HG03045 (cell line): Measurements from ENCODE around the gene MARCO.
"Not testable (repeated sequence)": the region's sequence is repeated elsewhere in the genome, so short reads cannot be mapped to it uniquely, and the experiment has no call there.

Experiments
- ATAC-seq: cut with Tn5 transposase; IDR thresholded peaks from one replicate; pipeline ENCODE4 v1.9.1; 2021; ENCODE audit warnings: mild to moderate bottlenecking, moderate library complexity; ENCODE audit not compliant: unreplicated experiment

Gene MARCO

DNA sequence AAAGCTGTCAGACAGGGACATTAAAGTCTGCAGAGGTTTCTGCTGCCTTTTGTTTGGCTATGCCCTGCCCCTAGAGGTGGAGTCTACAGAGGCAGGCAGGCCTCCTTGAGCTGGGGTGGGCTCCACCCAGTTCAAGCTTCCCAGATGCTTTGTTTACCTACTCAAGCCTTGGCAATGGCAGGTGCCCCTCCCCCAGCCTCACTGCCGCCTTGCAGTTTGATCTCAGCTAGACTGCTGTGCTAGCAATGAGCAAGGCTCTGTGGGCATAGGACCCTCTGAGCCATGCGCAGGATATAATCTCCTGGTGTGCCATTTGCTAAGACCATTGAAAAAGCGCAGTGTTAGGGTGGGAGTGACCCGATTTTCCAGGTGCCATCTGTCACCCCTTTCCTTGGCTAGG is 61.9 kb downstream of the MARCO start:
- not testable (repeated sequence) for ATAC-seq

DNA sequence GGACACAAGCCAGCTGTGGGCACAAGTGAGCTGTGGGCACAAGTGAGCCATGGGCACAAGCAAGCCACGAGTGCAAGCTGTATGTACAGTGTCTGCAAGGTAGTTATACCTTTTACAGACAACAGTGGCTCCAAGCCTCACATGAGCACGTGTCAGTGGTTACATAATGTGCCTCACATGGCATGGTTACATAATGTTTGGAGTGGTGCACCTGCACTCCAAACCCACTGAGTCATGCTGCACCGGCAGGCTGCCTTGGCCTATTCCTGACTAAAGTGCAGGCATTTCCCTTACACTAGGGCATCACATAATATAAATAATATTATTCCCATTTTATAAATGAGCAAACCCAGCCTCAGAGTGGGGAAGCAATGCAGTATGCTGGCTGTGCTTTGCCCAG is 62.6 kb downstream of the MARCO start:
- ATAC-seq, result no peak

DNA sequence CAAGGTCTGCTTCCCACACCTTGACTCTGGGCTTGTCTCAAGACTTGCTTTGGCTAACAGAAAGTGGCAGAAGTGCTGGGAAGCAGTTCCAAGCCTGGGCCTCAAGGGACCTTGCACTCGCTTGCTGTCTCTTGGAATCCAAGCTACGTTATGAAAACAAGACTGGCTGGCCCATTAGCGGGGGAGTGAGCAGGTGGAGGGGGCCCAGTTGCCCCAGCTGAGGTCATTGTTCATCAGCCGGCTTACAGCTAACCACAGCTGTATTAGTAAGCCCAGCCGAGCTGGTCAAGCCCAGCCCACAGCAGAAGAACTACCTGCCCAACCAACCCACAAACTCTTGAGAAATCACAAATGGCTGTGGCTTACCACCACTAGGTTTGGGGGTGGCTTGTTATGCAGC is 63.1 kb downstream of the MARCO start:
- ATAC-seq, result no peak

DNA sequence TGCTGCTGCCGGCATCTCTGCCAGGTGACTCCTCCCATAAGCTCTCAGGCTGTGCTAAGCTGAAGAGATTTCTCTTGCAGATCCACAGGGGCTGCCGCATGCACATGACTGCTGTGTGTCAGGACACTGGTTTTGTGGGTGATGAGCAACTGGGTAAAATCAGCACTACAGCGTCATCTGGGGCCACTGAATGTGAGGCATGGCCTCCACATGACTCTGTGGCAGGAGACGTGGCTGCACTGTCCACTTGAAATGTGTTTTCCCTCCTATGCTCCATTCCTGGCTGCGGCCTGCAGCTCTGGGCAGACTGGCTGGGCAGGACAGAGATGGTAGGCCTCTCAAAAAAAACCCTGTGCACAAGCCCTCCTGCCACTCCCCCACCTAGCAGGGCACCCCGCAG is 63.6 kb downstream of the MARCO start:
- no peak for ATAC-seq

DNA sequence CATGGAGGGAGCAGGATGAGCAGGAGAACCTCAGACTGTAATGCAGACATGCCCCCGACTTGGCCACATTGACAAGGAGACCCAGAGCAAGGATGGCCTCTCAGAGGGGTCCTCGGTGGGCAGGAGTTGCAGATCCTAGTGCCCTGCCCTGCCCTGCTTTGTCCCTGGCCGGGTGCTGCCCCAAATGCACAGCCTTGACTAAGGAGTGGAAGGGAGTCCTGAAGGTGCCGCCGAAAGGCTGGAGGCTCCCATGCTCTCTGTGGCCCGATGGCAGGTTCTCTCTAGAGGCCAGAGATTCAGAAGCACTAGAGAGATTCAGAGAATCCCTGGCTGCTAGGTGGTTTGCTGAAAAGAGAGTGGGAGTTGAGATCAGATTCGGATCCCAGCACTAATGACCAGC is 64.4 kb downstream of the MARCO start:
- ATAC-seq, result no peak

DNA sequence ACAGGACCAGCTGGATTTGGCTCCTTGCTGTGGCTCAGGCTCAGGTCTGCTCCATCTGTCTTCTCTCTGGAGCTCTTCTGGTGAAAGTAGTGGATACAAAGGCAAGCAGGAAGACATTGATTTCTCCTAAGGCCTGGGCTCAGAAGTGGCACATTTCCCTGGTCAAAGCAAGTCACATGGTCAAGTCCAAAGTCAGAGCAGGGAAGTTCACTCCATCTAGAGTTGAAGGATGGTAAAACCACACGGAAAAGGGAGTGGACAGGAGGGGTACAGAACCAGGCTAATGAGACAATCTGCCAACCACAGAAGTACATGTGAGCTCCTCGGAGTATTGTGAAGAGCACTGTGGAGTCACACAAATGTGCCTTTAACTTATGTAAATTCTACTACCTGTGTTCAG is 66.1 kb downstream of the MARCO start:
- no peak for ATAC-seq

DNA sequence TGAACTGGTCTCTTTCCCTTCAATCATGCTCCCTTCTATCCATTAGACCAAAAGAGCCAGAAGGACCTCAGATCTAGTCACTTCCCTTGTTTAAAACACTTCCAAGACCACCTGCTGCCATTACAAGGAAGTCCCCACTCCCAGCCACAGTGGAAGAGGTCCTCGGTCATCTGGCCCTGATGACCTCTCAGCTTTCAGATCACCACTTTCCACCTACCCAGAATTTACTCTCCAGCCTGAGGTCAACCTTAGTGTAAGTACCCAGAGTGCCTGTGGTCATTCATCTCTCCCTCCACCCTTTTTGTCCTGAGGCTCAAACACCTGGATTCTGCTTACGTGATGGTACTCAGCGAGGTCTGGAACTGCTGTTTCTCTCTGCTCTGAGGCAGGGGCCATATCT is 67.1 kb downstream of the MARCO start:
- ATAC-seq, result no peak

DNA sequence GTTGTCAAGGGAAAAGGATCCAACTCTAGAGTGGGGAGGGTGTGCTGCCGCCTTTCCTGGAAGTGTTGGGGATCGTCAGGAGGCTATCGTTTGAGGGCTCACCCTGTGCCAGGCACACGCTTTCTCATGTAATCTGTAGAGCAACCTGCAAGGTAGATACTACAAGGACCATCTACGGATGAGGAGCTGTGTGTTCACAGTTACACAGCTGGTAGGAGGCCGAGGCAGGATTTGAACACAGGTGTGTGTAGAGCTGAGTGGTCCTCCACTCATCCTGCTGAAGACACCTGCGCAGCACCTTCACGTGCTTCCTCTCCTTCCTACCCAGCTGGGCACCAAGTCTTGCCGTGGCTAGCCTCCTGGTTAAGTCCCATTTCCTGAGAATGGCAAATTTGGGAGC is 68.3 kb downstream of the MARCO start:
- ATAC-seq, result no peak

DNA sequence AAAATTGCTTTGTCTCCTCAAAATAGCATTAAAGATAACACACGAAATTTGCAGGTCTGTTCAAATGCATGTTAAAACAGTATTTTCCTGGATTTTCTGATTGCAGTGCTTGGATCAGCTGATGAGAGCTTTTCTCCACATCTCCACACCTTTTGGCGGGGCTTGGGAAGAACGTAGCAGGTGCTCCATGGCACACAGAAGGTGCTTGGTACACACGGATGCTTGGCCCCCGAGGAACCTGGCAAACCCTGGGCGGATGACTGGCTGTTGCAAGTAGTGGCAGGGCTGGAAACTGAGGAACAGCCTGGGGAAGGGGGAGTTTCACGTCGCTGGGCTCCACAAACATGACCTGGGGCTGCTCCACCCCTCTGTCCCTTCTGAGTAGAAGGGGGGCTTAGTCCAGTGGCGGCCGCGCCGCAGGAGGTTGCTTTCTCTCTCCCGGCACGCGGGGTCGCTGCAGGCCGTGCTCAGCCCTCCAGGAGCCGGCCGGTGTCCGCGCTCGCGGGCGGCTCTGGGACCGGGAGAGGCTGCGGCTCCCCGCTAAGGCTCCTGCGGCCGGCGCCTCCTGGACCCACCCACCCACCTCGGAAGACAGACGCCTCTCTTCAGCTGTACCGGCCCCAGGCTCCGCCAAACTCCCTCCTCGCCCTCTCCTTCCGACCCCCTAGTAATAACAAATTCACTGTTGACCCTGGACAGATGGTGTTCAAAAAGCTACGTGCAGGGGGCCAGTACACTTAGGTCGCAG is 69.3 kb downstream of the MARCO start:
- no peak for ATAC-seq

DNA sequence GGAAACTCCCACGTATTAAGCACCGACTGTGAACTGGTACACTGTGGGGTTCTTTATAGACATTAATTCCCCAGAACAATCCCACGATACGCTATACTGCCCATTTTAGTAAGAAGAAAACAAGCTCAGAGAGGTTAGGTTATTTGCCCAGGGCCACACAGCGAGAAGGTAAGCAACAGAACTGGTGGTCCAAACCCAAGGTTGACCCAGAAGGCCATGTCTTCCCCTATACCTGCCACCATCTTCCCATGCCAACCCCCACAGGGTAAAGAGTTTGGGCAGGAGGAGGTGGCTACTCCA is 69.9 kb downstream of the MARCO start:
- ATAC-seq, result no peak

DNA sequence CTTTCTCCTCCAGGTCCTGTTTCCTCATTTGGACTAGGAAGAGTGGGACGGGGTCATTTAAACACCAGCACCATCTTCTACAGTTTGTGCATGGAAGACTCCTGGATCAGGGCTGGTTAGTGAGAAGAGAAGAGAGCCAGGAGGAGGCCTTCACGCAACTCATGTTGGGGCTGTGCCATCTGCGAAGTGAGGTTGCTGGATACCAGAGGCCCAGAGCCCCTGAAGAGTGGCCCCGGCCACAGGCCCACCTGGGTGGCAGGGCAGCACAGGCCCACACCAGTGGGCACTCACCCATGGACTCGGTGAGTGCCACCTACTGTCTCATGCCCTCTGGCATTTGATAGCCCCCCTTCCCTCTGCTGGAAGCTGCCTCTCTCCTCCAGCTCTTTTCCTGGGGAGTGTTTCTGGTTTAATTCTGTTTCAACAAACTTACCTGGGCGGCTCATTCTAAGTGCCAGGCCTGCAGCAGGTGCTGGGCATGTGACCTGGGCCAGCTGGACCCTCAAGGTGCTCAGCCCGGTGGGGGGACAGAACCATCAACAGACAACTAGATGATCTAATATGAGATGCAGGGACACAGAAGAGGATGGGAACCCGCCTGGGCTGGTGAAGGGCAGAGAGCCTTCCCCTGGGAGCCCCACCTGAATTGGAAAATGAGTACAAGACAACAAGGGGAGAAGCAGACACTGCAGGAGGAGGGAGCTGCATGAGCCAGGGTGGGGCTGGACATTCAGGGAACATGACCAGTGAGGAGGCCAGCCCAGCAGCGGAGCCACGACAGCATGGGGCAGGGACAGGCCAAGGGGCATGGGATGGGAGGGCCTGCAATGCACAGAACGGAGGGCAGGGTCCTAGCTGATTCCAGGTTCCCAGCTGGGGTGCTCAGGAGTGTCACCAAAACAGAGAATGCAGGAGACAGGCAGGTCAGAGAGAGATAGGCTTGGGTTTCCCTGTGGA is 70.6 kb downstream of the MARCO start:
- no peak for ATAC-seq

DNA sequence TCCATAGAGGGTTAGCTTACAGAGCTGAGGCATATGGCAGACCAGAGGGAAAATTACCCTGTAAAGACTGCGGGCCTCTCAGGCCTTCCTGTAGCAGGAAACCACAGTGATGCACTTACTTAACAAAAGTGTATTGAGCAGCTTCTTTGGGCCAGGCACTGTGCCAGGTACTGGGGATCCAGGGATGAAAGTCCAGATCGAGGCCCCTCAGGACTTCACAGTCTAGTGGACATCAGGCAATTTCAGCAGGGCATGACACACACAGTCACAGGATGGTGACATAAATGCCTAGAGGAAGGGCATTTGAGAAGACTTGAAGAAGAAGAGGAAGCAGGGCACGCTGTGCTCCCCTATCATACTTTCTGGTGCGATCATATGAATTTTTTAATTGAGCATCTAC is 71.7 kb downstream of the MARCO start:
- ATAC-seq, result no peak

DNA sequence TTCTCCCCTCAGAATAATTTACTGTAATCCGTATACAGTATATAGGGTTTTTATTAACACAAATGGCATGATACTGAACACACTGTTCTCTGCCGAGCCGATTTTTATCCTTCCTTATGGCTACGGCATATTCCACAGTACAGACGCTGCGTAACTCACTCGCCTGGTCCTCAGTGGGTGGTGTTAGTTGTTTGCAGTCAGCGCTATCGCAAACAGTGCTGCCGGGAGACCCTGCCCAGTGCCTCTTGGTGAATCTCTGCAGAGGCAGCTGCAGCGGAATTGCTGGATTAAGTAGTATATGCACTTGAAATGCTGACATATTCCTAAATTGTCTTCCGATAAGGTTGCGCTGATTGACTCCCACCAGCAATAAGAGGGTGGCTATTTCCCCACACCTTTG is 73.9 kb downstream of the MARCO start:
- no peak for ATAC-seq

DNA sequence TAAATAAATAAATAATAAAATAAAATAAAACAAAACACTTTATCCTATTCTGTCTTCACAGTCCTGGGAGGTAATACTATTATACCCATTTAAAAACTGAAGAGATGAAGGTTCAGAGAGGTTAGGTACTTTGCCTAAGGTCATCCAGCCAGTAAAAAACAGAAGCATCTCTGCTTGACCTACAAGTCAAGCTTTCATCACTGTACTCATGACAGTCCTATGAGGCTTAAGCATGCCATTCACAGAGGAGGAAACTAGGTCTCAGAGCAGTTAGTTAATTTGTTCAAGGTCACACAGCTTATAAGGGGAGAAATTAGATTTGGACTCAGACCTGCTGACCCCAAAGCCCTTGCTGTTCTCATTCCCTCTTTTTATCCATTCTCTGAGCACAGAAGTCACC is 77.5 kb downstream of the MARCO start:
- ATAC-seq, result no peak

DNA sequence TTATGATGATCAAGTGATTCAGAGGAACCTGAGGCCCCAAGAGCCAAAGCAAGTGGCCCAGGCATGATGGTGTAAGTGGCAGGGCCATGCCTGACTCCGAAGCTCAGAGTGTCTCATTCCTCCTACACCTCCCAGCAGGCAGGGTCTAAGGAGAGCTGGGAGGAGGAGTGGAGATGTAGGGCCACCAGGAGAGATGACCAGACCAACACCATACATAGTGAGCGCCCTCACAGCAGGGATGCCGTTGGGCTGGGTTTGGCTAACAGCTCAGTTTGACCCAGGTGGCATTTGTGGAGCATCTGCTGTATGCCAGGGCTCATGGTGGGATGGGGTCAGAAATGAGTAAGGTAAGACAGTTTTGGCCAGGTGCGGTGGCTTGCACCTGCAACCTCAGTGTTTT is 80.7 kb downstream of the MARCO start:
- ATAC-seq, result no peak

DNA sequence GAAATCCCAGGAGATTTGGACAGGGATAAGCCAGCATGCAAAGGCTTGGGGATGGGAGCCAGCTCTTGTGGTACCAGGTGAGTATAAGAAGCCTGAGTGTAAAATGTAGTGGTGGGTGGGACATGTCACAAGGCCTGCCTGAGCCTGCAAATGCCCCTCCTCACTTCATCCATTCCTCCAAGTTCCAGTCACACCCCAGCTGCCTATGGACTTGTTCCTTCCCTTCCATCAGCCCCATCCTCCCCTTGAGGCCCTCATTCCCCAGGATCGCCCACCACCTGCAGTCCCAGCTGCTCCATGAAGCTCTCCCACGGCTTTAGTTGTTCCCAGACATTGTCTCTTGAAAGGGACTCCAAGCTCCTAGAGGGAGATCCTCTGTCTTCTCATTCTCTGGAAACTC is 81.5 kb downstream of the MARCO start:
- no peak for ATAC-seq

DNA sequence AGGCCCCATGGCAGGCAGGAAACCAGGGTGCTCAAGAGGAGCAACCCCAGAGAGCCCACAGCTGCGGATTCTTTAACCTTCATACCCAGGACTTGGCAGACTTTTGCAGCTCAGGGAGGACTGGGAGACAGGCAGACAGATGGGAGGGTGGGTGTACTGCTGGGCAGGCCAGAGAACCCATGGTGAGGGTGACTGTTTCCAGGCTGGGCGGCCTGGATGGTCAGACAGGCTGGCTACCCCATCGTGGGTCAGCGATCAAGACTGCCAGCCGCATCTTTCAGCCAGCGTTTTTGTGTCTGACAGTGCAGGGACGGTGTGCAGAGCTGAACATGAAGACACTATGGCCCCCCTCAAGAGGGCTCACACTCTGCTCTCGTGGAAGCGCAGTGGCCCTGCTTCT is 82.2 kb downstream of the MARCO start:
- no peak for ATAC-seq

DNA sequence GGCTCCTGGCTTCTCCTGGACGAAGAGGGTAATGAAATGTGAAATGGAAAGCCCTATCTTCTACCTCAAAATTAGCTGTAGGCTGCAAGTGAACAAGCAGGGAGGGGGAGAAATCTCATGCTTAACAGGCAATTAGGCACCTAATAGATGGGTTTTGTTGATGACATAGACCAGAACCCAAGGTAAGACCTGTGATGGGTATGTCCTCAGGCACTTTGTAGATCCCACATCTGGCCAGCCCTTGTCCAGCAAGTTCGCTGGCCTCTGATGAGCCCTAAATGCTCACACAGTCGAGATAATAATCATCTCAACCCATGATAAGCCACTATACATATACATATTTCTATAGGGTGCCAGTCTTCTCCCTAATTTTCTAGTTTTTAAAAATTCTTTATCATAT is 82.6 kb downstream of the MARCO start:
- ATAC-seq, result no peak

DNA sequence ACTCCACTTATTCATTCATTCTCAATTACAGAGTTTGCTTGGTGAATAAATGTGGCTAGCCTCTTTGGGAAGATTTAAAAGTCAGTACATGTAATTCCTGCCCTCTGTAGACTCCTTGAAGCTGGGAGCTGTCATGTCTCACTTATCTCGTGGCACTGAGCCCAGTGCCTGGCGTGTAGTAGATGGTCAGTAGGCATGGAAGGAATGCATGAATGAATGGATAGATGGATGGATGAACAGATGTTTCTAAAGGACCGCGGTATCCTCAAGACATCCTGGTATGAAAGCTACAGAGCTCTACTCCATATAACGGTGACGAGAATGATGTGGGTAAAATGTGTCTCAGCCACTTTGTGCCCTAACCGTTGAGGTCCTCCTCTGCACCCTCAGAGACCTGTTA is 83.0 kb downstream of the MARCO start:
- no peak for ATAC-seq

DNA sequence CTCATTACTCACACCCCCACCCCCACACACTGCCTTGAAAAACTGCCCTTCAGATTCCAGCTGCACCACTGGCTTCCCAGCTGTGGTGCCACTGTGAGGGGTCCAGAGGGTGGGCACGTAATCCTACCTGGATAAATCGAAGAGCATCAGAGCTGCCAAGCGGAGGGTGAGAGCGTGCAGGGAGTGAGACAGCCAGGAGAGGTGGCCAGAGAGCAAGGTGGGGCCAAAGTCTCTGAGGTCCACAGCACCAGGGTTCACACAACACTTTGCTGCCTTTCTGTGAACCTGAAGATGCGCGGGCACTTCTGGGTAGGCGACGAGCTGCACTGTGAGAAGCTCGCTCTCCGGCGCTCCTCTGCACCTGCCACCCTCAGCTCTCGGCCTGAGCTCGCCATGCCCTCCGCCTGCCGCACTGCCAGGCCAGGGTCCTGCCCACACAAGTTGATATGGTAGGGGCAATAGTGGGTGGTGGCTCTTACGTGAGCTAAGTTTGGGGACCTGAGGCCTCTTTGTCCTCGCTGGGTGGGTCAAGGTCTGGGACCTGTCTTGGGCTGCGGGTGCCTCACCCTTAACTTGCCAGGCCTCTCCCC is 83.9 kb downstream of the MARCO start:
- no peak for ATAC-seq

DNA sequence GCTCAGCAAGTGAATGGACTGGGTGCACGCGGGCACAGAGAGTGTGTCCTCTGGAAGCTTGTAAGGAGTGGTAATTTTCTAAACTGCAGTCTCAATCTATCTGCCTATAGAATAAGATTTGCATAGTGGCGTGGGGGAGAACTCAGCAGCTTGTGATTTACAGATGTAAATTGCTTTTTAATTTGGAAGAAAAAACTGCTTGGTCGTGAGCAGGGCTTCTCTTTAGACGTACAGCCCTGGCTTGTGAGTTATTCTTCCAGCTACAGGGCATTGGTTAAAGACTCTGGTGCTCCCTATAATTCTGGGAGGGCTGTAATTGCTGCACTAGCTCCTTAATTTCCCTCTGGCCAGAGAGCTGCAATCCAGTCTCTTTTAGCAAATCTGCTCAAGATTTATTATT is 84.9 kb downstream of the MARCO start:
- no peak for ATAC-seq
